Activated T-cell treated with anti-CD3 and anti-CD28 coated beads, Interleukin-2, amount 50 U/mL, for 1 hour (primary cell): ENCODE measurements around the gene P2RX3.
"Not testable (repeated sequence)": the region's sequence is repeated elsewhere in the genome, so short reads cannot be mapped to it uniquely, and the experiment has no call there.

Experiments
- DNase-seq: peaks from one replicate; pipeline ENCODE4 v3.0.0-alpha.2; 2020

Gene P2RX3

DNA sequence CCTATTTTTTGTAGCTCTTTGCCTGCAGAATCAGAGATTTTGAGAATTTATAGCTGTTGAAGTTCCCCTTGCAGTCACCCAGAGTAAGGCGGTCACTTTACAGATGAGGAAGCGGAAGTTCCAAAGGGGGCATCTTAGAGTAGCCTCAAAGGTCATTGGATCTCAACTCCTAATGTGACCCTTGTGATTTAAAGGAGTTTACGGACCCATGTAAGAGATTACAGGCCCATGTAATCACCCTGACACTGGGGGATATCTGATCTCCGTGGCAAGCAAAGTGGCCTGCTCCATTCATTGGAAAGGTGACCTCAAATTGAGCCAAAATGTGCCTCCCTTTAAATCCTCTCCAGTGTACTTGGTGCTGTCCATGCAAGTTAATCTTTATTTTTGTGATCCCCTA is 15.7 kb downstream of the P2RX3 start:
- DNase-seq: no peak

DNA sequence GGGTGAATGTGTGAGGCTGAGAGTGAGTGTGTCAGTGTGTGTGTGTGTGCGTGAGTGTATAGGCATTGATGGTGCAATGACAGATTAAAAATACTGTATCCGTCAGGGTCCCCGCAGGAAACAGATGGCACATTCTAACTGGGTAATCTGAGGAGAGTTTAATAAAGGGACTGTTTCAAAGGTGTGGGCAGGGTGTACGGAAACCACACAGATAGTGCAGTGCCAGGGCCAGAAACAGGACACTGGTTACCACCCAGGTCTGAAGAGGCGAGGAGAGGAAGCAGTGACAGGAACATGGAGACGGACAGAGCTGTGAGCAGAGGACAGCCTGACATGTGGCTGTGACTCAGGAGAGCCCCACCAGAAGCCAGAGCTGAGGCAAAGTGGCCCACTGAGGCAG is 16.5 kb downstream of the P2RX3 start:
- no peak for DNase-seq

DNA sequence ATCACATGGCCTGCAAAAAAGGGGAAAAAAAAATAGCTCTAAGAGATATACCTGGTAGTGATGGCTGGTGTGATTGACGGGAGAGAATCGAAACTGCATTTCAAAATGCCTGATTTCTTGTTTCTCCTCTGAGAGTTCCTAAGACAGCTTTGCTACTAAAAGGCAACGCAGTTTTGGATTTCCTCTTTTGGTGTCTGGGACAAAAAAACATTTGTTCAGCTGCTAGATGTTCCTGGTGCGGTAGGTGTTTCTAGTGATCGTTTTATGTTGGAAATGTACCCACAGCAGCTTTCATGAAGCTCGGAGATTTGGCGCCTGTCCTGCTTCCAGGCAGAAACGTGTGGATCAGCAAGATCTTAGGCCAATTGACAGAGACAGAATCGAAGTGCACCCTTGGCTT is 18.1 kb downstream of the P2RX3 start:
- no peak for DNase-seq

DNA sequence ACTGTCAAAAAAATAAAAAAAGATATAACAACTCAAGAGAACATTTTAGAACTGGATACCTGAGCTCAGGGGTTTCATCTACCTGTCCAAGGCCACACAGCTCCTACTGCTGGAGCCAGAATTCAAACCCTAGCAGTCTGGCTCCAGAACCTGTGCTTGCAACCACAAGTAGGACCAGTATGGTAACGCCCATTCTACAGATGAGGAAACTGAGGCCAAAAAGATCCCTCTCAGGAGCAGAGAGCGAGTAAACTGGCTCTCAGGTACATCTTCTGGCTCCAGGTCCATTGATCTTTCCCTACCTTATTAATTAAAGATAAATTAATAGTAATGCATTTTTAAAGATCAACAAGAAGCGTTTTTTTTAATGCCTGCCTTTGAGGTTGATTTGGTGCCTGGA is 19.2 kb downstream of the P2RX3 start:
- no peak for DNase-seq

DNA sequence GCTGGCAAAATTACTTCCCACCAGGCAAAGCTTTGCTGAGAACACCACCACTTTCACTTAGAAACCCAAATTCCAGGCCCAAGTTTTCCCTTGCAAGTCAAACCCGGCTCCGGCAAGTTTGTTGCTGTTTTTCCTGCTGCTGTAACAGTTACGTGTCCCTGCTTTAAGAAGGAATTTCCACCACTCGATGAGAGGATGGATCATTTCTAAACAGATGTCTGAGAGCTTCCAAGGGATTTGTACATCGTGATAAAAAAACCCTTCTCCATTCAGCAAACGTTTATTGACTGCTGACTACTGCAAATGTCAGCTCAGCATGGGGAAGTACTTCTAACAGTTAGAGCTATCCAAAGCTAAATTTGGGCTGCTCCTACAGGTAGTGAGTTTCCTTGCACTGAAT is 19.7 kb downstream of the P2RX3 start:
- no peak for DNase-seq

DNA sequence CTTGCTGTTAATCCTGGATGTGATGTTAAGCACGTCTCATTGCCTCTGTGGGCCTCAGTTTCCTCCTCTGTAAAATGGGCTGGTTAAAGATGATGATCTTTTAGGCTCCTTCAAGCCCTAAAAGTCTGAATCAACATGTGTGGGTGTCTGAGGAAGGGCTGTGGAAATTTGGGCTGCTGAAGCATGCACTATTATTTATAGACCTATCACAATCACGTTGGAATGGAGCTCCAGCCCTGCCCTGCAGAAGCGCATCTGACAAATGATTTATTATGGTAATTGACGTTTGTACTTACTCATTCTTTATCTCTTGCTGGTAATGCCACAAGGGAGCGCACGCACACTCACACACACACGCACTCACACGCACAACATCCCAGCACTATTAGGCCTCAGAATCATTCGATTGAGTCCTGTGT is 20.4 kb downstream of the P2RX3 start:
- no peak for DNase-seq

DNA sequence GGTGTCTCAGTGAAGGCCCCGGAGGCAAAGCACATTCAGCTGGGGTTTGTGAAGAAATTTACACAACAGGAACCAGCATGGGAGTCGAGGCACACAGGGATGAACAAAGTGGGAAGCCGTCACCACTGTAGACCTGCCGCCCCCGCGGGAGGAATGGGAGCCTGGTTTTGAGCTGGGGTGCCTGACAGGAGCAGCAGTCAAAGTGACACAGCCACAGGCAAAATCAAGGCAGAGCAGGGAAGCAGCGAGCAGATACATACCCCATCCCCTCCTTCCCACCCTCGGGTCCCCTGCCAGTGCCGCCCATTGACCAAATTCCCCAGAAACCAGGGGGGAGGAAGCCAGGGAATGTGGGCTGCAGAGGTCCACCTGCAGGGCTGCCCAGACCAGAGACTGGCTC is 20.8 kb downstream of the P2RX3 start:
- DNase-seq: no peak

DNA sequence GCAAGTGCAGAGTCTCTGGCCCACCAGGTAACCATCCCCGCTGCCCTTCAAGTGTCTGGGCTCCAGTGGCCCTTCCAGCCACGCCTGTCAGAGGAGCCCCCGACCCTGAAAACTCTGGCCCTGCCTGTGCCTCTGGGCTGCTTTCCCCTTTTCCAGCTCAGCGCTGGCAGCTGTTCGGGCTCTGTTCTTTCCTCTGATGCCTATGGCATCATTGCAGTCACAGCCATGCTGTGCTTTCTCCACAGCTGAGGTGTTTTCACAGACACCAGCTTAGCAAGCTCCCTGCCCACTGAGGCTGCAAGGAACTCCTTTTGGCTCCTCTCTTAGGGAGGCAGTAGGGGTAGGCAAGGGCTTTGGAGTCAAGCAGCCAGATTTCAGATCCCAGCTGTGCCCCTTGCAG is 21.2 kb downstream of the P2RX3 start:
- DNase-seq: no peak

DNA sequence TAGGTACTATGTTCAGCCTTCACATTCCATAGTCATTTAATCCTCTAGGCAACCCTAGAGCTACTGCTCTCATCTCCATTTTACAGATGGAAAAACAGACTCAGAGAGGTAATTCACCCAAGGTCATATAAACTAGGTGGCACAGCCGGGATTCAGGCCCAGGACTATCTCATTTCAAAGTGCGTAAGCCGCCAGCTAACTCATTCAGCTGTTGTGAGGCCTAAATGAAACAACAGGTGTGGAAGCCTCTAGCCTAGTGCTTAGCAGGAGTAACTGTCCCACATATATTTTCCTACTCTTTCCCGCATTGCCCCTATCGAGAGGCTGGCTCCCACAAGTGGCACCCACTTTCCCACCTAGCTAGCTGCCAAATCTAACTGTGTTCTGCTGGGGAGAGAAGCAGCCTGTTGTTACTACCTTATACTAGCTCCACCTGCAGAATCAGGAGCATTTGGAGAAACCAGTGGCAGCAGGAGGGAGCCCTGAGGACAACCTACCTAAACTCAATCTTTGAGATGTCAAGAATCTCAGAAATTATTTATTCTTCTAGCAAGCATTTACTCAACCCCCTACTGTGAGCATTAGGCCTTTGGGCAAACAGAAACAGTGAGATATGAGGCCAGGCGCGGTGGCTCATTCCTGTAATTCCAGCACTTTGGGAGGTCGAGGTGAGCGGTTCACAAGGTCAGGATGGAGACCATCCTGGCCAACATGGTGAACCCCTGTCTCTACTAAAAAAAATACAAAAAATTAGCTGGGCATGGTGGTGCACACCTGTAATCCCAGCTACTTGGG is 21.9 kb downstream of the P2RX3 start:
- no peak for DNase-seq

DNA sequence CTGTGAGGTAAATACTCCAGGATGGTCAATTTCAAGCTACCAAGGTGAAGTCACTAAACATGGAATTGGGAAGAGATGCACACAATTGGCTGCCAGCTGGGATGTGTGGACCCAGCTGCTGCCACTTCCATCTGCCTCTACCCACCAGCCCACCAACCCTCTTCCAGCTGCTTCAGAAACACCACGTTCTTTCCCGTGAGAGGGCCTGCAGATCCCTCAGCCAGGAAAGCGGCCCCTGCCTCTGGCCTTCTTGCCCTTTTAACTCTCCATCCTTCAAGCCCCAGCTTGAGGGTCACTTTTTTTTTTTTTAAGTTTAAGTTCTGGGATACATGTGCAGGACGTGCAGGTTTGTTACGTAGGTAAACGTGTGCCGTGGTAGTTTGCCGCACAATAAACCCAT is 22.8 kb downstream of the P2RX3 start:
- no peak for DNase-seq

DNA sequence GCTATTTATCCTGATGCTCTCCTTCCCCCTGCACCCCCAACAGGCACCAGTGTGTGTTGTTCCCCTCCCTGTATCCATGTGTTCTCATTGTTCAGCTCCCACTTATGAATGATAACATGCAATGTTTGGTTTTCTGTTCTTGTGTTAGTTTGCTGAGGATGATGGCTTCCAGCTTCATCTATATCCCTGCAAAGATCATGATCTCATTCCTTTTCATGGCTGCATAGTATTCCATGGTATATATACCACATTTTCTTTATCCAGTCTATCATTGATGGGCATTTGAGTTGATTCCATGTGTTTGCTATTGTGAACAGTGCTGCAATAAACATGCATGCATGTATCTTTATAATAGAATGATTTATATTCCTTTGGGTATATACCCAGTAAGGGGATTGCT is 23.3 kb downstream of the P2RX3 start:
- not testable (repeated sequence) for DNase-seq

DNA sequence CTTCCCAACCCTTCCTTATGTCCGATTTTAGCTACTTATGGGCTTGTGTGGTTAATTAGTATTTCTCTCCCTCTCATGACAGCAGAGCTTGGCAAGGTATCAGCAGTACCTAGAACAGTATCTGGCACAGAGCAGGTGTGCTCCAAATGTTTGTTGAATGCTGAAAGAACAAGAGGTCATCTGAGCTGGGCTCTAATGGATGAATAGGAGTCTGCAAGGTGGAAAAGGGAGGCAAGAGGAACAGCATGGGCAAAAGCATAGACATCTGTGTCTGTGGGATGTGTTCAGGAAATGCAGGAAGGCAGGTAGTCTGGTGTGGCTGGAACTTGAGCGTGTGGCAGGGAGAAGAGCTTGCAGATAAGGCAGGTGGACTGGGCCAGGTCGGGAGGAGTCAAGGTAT is 23.8 kb downstream of the P2RX3 start:
- no peak for DNase-seq

DNA sequence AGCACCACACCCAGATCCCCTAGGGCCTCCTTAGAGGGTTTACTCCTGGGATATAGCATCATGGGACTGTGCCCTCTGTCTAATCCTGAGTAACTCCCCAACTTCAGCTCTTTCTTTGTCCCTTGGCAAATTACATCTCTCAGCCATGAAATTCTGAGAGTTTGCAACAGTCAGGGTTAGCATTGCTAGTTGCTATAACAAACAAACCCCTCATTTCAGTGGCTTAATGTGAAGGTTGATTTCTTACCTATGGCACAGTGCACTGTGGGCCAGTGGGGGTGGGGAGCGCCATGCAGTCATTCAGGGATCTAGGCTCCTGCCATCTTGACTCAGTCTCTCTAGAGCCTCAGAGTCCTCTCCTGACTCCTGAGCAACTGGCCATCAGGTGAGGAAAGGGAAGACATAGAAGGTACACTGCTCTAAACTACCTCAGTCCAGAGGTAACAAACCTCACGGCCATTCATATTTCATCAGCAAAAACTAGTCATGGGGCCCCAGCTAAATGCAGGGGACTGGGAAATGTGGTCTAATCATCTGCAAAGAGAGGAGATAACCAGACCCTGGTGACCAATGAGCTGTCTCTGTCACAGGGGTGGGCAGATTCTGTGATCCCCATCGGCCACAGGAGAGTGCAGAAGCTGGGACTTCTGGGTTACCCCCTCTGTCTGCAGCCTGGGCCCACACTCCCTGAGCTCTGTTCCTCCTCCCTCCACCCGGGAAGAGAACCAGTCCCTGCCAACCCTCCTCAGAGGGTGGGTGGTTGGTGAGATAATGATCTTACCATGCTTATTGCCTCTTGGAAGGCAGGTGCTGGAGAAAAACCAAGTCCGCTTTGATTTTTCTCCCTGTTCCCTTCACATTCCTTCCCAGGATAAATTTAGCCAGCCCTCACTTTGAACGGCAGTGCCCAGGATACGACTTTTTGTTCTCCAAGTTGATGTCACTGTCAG is 25.3 kb downstream of the P2RX3 start:
- DNase-seq: no peak

DNA sequence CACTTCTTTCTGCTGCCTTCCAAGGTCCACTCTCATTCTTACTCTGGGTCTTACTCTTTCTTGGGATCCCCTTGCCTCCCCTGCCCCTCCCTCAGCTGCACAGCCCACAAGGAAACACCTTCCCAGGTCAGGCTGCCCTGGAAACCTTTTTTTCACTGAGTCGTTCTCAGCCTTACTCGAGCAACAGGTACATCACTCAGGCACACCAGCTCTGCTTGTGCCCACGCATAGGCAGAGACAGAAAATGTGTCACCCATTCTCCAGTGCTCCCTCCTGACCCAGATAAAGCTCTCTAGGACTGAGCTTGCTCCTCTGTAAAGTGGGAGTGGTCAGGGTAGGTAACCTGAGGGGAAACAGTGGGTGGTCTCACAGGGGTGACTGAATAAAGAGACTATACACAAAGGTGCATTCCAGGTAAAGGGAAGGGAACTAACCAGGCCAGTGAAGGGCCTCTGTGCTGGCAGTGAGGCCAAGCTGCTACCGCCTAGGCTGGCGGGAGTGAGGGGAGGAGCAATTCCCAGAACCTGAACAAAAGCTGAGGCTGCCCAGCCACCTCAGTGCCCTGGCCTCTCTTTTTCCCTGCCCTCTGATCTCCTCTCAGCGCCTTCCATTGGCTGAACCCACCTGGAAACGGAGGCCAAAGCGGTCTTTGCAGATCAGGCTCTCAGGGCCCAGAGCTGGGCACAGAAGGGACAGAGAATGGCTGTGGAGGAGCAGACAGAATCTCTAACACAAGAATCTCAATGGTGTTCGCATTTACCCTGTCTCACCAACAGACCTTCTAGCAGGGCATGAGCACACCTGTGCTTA is 26.9 kb downstream of the P2RX3 start:
- DNase-seq: no peak

DNA sequence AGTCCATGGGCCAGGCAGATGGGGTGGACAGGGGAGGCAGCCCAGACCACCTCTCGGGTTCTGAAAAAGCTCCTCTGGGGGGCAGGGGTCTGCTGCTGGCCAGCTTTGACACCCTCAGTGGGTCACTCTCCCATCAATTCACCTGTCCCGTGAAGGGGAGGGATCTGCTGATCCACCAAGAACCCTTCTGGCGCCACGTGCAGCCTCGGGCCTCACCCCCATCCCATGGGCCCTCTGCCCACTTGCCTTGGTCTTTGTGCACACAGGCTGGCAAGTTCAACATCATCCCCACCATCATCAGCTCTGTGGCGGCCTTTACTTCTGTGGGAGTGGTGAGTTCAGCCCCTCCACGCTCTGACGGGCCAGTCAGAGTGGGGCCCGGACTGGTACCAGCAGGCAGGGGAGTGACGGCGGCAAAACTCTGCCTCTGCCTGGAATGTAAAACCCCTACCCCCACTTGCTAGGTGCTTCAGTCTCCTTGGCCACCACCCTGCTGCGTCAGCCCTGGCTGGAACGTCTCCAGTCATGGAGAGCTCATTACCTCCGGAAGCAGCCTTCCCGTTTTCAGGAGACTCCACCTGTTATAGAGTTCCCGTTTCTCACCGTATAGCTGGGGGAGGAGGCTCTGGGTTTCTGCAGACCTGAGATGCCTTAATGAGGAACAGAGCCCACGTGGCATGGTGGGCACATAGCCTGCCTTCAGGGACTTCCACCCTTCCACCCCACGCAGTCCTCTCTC is 30.1 kb downstream of the P2RX3 start:
- DNase-seq: no peak

DNA sequence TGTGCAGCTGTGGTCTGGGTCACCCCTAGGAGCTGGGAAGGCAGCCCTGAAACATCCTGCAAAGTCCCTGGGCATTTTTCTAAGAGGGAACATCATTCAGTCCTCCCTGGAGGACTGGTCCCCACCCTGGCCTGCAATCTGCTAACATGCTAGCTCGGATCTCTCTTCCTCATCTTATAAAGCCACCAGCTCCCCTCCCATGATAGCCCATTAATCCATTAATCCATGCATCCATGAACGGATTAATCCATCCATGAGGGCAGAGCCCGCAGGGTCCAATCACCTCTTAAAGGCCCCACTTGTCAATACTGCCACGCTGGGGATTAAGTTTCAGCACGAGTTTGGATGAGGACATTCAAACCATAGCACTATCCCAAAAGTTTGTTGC is 30.7 kb downstream of the P2RX3 start:
- no peak for DNase-seq

DNA sequence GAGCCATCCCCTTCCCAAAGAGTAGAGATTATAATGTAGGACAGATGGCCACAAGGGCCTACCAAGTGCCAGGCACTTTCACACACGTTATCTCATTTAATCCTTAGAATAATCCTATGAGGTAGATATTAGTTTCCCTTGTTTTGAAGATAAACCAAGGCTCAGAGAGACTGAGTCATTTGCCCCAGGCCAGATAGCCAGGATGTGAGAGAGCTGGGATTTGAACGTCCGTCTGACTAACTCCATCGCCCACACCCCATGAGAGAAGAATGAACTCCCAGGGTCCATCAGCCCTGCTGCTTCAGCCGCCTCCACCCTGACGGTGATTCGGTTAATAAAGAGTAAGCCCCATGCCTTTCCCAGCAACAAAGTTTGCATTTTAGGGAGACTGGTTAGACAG is 32.1 kb downstream of the P2RX3 start:
- DNase-seq: no peak

DNA sequence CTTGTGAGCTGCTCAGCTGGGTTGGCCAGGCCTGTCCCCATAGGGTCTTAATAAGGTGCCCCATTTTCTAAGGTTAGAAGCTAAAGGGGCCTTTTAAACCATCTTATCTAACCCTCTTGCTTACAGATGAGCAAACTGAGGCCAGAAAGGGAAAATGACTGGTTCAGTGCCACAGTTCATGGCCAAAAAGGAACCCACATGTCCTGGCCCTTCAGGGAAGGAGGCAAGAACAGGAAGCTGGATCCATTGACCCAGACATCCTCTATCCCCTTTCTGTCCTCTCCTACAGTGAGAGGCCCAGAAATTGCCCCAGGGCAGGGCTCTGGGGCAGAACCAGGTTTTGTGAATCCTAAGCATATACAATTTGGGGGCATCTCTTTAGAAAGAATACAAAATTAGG is 32.8 kb downstream of the P2RX3 start:
- no peak for DNase-seq

DNA sequence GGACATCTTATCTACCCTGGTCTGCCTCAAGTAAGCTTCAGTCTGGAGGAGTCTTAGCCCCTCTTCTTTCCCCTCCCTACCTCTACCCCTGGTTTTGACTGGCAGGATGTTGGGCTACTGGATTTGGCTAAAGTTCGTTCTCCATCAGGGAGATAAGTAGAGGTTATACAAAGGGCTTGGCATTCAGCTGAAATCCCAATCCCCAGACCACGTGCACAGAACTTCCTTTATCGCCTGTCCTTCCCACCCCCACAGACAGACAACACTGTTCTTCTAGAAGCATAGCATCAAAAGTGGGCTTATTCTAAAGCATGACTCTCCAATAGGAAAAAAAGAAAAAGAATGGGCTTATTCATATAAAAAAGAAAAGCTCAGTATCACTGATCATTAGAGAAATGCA is 35.0 kb downstream of the P2RX3 start:
- DNase-seq: no peak

DNA sequence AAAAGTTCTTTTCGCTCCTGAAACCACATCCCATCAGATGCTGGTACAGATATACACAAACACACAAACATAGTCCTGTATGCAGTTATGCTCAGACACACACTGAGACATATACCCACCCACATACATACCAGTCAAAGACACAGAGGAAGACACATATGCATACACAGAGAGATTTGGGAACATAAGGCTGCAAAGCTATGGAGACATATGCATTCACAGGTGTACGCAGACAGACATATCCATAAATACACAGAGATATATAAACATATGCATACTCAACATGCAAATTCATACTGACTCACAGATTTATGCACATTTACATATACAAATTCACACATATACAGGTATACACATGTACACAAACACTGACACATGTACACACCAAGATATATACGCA is 36.8 kb downstream of the P2RX3 start:
- no peak for DNase-seq

DNA sequence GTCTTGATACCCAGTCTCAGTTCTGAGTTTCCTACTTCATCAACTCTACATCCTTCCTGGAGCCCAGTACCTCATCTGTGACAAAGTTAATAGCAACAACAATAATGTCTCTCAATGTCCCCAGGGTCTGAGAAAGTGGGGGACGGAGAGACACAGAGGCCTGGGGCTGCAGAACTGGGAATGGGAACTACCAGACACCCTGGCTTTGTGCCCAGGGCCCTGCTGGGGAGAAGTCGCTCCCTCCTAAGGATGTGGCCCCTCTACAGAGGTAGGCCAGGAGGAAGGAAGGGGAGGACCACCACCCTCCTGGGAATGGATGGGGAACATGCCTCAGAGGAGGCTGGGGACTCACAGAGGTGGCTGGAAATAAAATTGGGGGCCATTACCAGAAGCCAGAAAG is 37.3 kb downstream of the P2RX3 start:
- DNase-seq: no peak
